Testis (tissue), 2 donors: ENCODE data around the gene ADD1.

ENCODE experiments used
- POLR2A ChIP-seq: fragments of 450-650 bp; IDR thresholded peaks from one replicate; pipeline ENCODE4 v1.6.1; 2017; ENCODE audit warnings: antibody characterized with exemption, mild to moderate bottlenecking, moderate library complexity
- TF ChIP-seq, protein P1 (sequence below), 3 experiments: fragments of 450-650 bp in 2 of 3; fragments of 200-600 bp in 1 of 3; sonication (generic) in 1 of 3; IDR thresholded peaks; one replicate each; pipeline ENCODE4 v1.5.1; 2016 to 2019; ENCODE audit warnings: antibody characterized with exemption in 3 of 3, mild to moderate bottlenecking in 2 of 3, moderate library complexity in 1 of 3

DNA sequence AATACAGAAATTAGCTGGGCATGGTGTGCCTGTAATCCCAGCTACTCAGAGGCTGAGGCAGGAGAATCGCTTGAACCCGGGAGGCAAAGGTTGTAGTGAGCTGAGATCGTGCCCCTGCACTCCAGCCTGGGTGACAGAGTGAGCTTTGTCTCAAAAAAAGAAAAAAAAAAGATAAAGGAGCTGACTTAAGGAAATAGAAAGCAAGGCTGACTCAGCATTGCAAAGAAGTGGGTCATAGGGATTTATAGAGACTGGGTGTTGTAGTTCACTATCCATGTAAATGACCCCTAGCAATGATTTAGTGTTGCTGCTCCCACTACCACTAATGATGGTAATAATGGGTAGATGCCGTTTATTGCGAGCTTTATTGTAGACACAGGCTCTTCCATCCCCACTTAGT lies 47.6 kb downstream of the ADD1 start:
- TF ChIP-seq, protein P1, sequence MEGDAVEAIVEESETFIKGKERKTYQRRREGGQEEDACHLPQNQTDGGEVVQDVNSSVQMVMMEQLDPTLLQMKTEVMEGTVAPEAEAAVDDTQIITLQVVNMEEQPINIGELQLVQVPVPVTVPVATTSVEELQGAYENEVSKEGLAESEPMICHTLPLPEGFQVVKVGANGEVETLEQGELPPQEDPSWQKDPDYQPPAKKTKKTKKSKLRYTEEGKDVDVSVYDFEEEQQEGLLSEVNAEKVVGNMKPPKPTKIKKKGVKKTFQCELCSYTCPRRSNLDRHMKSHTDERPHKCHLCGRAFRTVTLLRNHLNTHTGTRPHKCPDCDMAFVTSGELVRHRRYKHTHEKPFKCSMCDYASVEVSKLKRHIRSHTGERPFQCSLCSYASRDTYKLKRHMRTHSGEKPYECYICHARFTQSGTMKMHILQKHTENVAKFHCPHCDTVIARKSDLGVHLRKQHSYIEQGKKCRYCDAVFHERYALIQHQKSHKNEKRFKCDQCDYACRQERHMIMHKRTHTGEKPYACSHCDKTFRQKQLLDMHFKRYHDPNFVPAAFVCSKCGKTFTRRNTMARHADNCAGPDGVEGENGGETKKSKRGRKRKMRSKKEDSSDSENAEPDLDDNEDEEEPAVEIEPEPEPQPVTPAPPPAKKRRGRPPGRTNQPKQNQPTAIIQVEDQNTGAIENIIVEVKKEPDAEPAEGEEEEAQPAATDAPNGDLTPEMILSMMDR (IDR thresholded peaks at IDR 0.05), result no peak
- no peak for TF ChIP-seq POLR2A
